ENCODE data around the gene OR10H5. TPM values are rescaled to one million over a fixed set of nuclear protein-coding genes. Genes with fewer than 3 reads are reported as not detected.
"Not testable (repeated sequence)": the region's sequence is repeated elsewhere in the genome, so short reads cannot be mapped to it uniquely, and the experiment has no call there.

Gene OR10H5
- total RNA-seq, 1 experiment from 2014 or later, result not detected

- Mint-ChIP-seq H3K9me3 (ENCODE audit: unreplicated experiment) (no peaks in the 10 kb centered on the region), H3K27ac (ENCODE audit: low read depth, unreplicated experiment) (no peak overlapping the region), H3K27me3 (ENCODE audit: insufficient read depth, unreplicated experiment) (peaks cover 14% of the 10 kb centered on the region), H3K36me3 (ENCODE audit: insufficient read depth, unreplicated experiment) (no peaks in the 10 kb centered on the region), H3K4me1 (ENCODE audit: insufficient read depth, unreplicated experiment) (no peaks in the 10 kb centered on the region), H3K4me3 (ENCODE audit: unreplicated experiment) (no peak overlapping the region)
- ChIA-PET POLR2A (no interaction called here), CTCF (no interaction called here)
- intact Hi-C loops (cut with micrococcal nuclease), result no loop called here
- no TSS peak for BruUV-seq (replicated peaks)
- TF ChIP-seq CTCF (IDR thresholded peaks at IDR 0.05; ENCODE audit: unreplicated experiment), result no peak
- no peak for DNase-seq (ENCODE audit: unreplicated experiment)
Observed at GRCh38 chr19:15829306-15829698, 41.8 kb downstream of the OR10H5 start.

GRCh38 chr19:15829786-15830185, 42.3 kb downstream of the OR10H5 start:
- Mint-ChIP-seq H3K27me3 (ENCODE audit: insufficient read depth, unreplicated experiment) (peaks cover 14% of the 10 kb centered on the region), H3K27ac (ENCODE audit: low read depth, unreplicated experiment) (no peak overlapping the region), H3K4me3 (ENCODE audit: unreplicated experiment) (no peak overlapping the region), H3K9me3 (ENCODE audit: unreplicated experiment) (no peaks in the 10 kb centered on the region), H3K4me1 (ENCODE audit: insufficient read depth, unreplicated experiment) (no peaks in the 10 kb centered on the region), H3K36me3 (ENCODE audit: insufficient read depth, unreplicated experiment) (no peaks in the 10 kb centered on the region)
- CTCF ChIA-PET, result interaction anchor here (0.6 kb wide), 1 partner anchor 17 kb away, joined by 3 read pairs; no protein-coding TSS in a partner anchor
- no TSS peak for BruUV-seq (replicated peaks)
- intact Hi-C loops (cut with micrococcal nuclease), result no loop called here
- DNase-seq (ENCODE audit: unreplicated experiment), result no peak
- POLR2A ChIA-PET, result no interaction called here
- TF ChIP-seq CTCF (IDR thresholded peaks at IDR 0.05; ENCODE audit: unreplicated experiment), result no peak

GRCh38 chr19:15831626-15832025, 44.2 kb downstream of the OR10H5 start:
- Mint-ChIP-seq H3K4me1 (ENCODE audit: insufficient read depth, unreplicated experiment) (peaks cover 7% of the 10 kb centered on the region), H3K27me3 (ENCODE audit: insufficient read depth, unreplicated experiment) (peaks cover 14% of the 10 kb centered on the region), H3K27ac (ENCODE audit: low read depth, unreplicated experiment) (no peak overlapping the region), H3K4me3 (ENCODE audit: unreplicated experiment) (no peak overlapping the region), H3K36me3 (ENCODE audit: insufficient read depth, unreplicated experiment) (no peaks in the 10 kb centered on the region), H3K9me3 (ENCODE audit: unreplicated experiment) (no peaks in the 10 kb centered on the region)
- BruUV-seq (replicated peaks), result no TSS peak
- DNase-seq (ENCODE audit: unreplicated experiment), result no peak
- ChIA-PET CTCF (interaction anchor here (0.5 kb wide), 1 partner anchor 739 kb away, joined by 3 read pairs; no protein-coding TSS in a partner anchor), POLR2A (no interaction called here)
- intact Hi-C loops (cut with micrococcal nuclease), result no loop called here
- no peak for TF ChIP-seq CTCF (IDR thresholded peaks at IDR 0.05; ENCODE audit: unreplicated experiment)

- DNase-seq (ENCODE audit: unreplicated experiment); H3K9me3 Mint-ChIP-seq (ENCODE audit: unreplicated experiment); CTCF ChIA-PET; BruUV-seq (replicated peaks); H3K27me3 Mint-ChIP-seq (ENCODE audit: insufficient read depth, unreplicated experiment); H3K36me3 Mint-ChIP-seq (ENCODE audit: insufficient read depth, unreplicated experiment); H3K4me3 Mint-ChIP-seq (ENCODE audit: unreplicated experiment); H3K27ac Mint-ChIP-seq (ENCODE audit: low read depth, unreplicated experiment); intact Hi-C loops (cut with micrococcal nuclease); POLR2A ChIA-PET: not testable (repeated sequence)
- H3K4me1 Mint-ChIP-seq (ENCODE audit: insufficient read depth, unreplicated experiment), result peaks cover 12% of the 10 kb centered on the region
Observed at GRCh38 chr19:15834232-15834631, 46.8 kb downstream of the OR10H5 start.

GRCh38 chr19:15835565-15836329, 48.3 kb downstream of the OR10H5 start:
- H3K36me3 Mint-ChIP-seq (ENCODE audit: insufficient read depth, unreplicated experiment); BruUV-seq (replicated peaks); H3K9me3 Mint-ChIP-seq (ENCODE audit: unreplicated experiment); CTCF ChIA-PET; DNase-seq (ENCODE audit: unreplicated experiment); H3K27me3 Mint-ChIP-seq (ENCODE audit: insufficient read depth, unreplicated experiment): not testable (repeated sequence)
- peak overlapping the region; percentile 67 for H3K4me3 Mint-ChIP-seq (ENCODE audit: unreplicated experiment)
- POLR2A ChIA-PET, result interaction anchor here (1.3 to 1.7 kb wide), 3 partner anchors 10 to 200 kb away, joined by 4 to 6 read pairs (median 5); no protein-coding TSS in a partner anchor
- H3K4me1 Mint-ChIP-seq (ENCODE audit: insufficient read depth, unreplicated experiment), result peaks cover 12% of the 10 kb centered on the region
- intact Hi-C loops (cut with micrococcal nuclease), result loop anchor here (2.0 kb wide), 1 partner anchor 729 kb away; the partner anchor contains the start of gene SYDE1
- H3K27ac Mint-ChIP-seq (ENCODE audit: low read depth, unreplicated experiment), result peak overlapping the region; percentile 79
